ENCODE results near the gene PASK.

- TF ChIP-seq EP300 (IDR thresholded peaks at IDR 0.05; ENCODE audit: borderline replicate concordance) (no peak), EGR1 (IDR thresholded peaks at IDR 0.05) (no peak)
Measured at GRCh38 chr2:241168366-241168765, 19.1 kb upstream of the PASK start.
